HepG2 (cell line): ENCODE data around the gene PCYOX1L. TPM values are rescaled to one million over a fixed set of nuclear protein-coding genes. Genes with fewer than 3 reads are reported as not detected.

Experiments used
- ARNTL ChIP-seq: sonication (generic); formaldehyde crosslinking; IDR thresholded peaks from 2 replicates; pipeline ENCODE4 v1.4.0; 2020; ENCODE audit warnings: mild to moderate bottlenecking, missing genetic modification reagents
- ELF3 ChIP-seq: IDR thresholded peaks from 2 replicates; pipeline ENCODE4 v1.6.1; 2016; ENCODE audit warnings: missing genetic modification reagents, missing compliant biosample characterization
- GFI1 ChIP-seq: sonication (generic); formaldehyde crosslinking; IDR thresholded peaks from 2 replicates; pipeline ENCODE4 v1.5.0; 2020; ENCODE audit warnings: missing genetic modification reagents, mild to moderate bottlenecking, borderline replicate concordance
- GPN1 ChIP-seq: sonication (generic); formaldehyde crosslinking; IDR thresholded peaks from 2 replicates; pipeline ENCODE4 v1.5.1; 2020; ENCODE audit warnings: missing genetic modification reagents, borderline replicate concordance
- GZF1 ChIP-seq: sonication (generic); formaldehyde crosslinking; IDR thresholded peaks from 2 replicates; pipeline ENCODE4 v1.5.1; 2020; ENCODE audit warnings: mild to moderate bottlenecking, missing genetic modification reagents
- MED1 ChIP-seq: sonication (generic); formaldehyde crosslinking; IDR thresholded peaks from 2 replicates; pipeline ENCODE4 v1.4.0; 2020; ENCODE audit warnings: missing genetic modification reagents
- MIXL1 ChIP-seq: IDR thresholded peaks from 2 replicates; pipeline ENCODE4 v1.6.1; 2016
- RFXAP ChIP-seq: sonication (generic); formaldehyde crosslinking; IDR thresholded peaks from 2 replicates; pipeline ENCODE4 v1.4.0; 2020; ENCODE audit warnings: missing genetic modification reagents, borderline replicate concordance
- ZNF619 ChIP-seq: sonication (generic); formaldehyde crosslinking; IDR thresholded peaks from 2 replicates; pipeline ENCODE4 v1.4.0; 2020; ENCODE audit warnings: mild to moderate bottlenecking, missing genetic modification reagents
- ZNF746 ChIP-seq: sonication (generic); formaldehyde crosslinking; IDR thresholded peaks from 2 replicates; pipeline ENCODE4 v1.8.0; 2022; ENCODE audit warnings: mild to moderate bottlenecking, missing genetic modification reagents
- ZNF749 ChIP-seq: sonication (generic); formaldehyde crosslinking; IDR thresholded peaks from 2 replicates; pipeline ENCODE4 v1.8.0; 2022; ENCODE audit warnings: mild to moderate bottlenecking, missing genetic modification reagents, moderate library complexity, borderline replicate concordance
- ZNF761 ChIP-seq: sonication (generic); formaldehyde crosslinking; conservative IDR thresholded peaks from 2 replicates; pipeline ENCODE4 v1.4.0; 2020; ENCODE audit warnings: mild to moderate bottlenecking, missing genetic modification reagents
- polyA plus RNA-seq, 8 experiments: library from polyadenylated mRNA; depleted of rRNA in 3 of 8; stranded (reverse) in 7 of 8; unstranded in 1 of 8; fragments of >200 nt; fragmentation: Illumina TruSeq in 4 of 8; extraction: Trizol in 4 of 8; gene quantifications; 2 replicates each; pipeline versions ENCODE4 v1.2.1 to v1.2.3, GENCODE V29; 2011 to 2016; ENCODE audit warnings: low read depth in 4 of 8, missing spikeins in 1 of 8, mixed read lengths in 1 of 8; ENCODE audit not compliant: insufficient read depth in 1 of 8
- total RNA-seq, 5 experiments: library from RNA; depleted of rRNA; stranded (reverse); fragments of >200 nt; fragmentation: Illumina TruSeq; extraction: Trizol; gene quantifications; 2 replicates each; pipeline ENCODE4 v1.2.3, GENCODE V29; 2016; ENCODE audit warnings: low read depth in 1 of 5
- TF ChIP-seq, protein P1 (sequence below): sonication (generic); formaldehyde crosslinking; IDR thresholded peaks from 2 replicates; pipeline ENCODE4 v1.4.0; 2020; ENCODE audit warnings: missing genetic modification reagents
- TF ChIP-seq, protein P2 (sequence below): sonication (generic); formaldehyde crosslinking; IDR thresholded peaks from 2 replicates; pipeline ENCODE4 v1.4.0; 2020; ENCODE audit warnings: mild to moderate bottlenecking, missing genetic modification reagents
- TF ChIP-seq, protein P3 (sequence below): sonication (generic); formaldehyde crosslinking; IDR thresholded peaks from 2 replicates; pipeline ENCODE4 v1.8.0; 2022; ENCODE audit warnings: missing genetic modification reagents, low read depth, mild to moderate bottlenecking, borderline replicate concordance
- TF ChIP-seq, protein P4 (sequence below): sonication (generic); formaldehyde crosslinking; IDR thresholded peaks from 2 replicates; pipeline ENCODE4 v1.4.0; 2020; ENCODE audit warnings: missing genetic modification reagents, mild to moderate bottlenecking, borderline replicate concordance
- TF ChIP-seq, protein P5 (sequence below): sonication (generic); formaldehyde crosslinking; IDR thresholded peaks from 2 replicates; pipeline ENCODE4 v1.8.1; 2023; ENCODE audit warnings: missing genetic modification reagents, inconsistent platforms, borderline replicate concordance

The PCYOX1L gene
- total and polyA plus RNA-seq, 2 of the 13 experiments (the other 11 are each of a cell fraction or from before 2014, with no cell fraction given): 1.00 to 3.7 TPM

DNA sequence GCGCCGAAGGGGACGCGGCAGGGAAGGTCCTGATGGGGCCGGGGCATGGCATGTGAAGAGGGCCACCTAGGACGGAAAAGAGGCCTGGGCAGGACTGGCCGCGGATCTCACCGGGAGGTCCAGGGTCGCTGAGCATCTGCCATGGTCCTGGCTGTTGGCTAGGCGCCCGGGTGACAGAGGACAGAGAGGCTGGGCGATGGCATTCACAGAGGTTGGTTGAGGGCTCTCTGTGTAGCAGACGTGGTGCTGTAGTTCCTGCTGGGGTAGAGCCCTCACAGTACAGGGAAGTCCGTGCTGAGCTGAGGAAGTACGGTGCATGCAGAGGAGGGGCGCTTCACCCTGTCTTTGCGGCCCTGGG is 427 bp downstream of the PCYOX1L start (continued):
- TF ChIP-seq, protein P1, sequence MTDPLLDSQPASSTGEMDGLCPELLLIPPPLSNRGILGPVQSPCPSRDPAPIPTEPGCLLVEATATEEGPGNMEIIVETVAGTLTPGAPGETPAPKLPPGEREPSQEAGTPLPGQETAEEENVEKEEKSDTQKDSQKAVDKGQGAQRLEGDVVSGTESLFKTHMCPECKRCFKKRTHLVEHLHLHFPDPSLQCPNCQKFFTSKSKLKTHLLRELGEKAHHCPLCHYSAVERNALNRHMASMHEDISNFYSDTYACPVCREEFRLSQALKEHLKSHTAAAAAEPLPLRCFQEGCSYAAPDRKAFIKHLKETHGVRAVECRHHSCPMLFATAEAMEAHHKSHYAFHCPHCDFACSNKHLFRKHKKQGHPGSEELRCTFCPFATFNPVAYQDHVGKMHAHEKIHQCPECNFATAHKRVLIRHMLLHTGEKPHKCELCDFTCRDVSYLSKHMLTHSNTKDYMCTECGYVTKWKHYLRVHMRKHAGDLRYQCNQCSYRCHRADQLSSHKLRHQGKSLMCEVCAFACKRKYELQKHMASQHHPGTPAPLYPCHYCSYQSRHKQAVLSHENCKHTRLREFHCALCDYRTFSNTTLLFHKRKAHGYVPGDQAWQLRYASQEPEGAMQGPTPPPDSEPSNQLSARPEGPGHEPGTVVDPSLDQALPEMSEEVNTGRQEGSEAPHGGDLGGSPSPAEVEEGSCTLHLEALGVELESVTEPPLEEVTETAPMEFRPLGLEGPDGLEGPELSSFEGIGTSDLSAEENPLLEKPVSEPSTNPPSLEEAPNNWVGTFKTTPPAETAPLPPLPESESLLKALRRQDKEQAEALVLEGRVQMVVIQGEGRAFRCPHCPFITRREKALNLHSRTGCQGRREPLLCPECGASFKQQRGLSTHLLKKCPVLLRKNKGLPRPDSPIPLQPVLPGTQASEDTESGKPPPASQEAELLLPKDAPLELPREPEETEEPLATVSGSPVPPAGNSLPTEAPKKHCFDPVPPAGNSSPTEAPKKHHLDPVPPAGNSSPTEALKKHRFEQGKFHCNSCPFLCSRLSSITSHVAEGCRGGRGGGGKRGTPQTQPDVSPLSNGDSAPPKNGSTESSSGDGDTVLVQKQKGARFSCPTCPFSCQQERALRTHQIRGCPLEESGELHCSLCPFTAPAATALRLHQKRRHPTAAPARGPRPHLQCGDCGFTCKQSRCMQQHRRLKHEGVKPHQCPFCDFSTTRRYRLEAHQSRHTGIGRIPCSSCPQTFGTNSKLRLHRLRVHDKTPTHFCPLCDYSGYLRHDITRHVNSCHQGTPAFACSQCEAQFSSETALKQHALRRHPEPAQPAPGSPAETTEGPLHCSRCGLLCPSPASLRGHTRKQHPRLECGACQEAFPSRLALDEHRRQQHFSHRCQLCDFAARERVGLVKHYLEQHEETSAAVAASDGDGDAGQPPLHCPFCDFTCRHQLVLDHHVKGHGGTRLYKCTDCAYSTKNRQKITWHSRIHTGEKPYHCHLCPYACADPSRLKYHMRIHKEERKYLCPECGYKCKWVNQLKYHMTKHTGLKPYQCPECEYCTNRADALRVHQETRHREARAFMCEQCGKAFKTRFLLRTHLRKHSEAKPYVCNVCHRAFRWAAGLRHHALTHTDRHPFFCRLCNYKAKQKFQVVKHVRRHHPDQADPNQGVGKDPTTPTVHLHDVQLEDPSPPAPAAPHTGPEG (CRISPR knock-in tag): no peak
- TF ChIP-seq, protein P2, sequence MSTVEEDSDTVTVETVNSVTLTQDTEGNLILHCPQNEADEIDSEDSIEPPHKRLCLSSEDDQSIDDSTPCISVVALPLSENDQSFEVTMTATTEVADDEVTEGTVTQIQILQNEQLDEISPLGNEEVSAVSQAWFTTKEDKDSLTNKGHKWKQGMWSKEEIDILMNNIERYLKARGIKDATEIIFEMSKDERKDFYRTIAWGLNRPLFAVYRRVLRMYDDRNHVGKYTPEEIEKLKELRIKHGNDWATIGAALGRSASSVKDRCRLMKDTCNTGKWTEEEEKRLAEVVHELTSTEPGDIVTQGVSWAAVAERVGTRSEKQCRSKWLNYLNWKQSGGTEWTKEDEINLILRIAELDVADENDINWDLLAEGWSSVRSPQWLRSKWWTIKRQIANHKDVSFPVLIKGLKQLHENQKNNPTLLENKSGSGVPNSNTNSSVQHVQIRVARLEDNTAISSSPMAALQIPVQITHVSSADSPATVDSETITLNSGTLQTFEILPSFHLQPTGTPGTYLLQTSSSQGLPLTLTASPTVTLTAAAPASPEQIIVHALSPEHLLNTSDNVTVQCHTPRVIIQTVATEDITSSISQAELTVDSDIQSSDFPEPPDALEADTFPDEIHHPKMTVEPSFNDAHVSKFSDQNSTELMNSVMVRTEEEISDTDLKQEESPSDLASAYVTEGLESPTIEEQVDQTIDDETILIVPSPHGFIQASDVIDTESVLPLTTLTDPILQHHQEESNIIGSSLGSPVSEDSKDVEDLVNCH: no peak
- TF ChIP-seq MED1 (CRISPR knock-in tag) (no peak), ZNF761 (CRISPR knock-in tag) (no peak), ELF3 (CRISPR knock-in tag) (no peak), ZNF619 (CRISPR knock-in tag) (0 out of 2 replicates have a peak, but pooled peaks have one; percentile 53), GPN1 (CRISPR knock-in tag) (no peak), ARNTL (CRISPR knock-in tag) (no peak), ZNF746 (CRISPR knock-in tag) (no peak), GFI1 (CRISPR knock-in tag) (no peak), MIXL1 (CRISPR knock-in tag) (no peak), GZF1 (CRISPR knock-in tag) (no peak), RFXAP (no peak), ZNF749 (no peak)
- TF ChIP-seq, protein P3, sequence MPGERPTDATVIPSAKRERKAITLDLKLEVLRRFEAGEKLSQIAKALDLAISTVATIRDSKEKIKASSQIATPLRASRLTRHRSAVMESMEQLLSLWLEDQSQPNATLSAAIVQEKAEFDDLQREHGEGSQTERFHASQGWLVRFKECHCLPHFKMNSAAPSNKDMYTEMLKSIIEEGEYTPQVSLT (CRISPR knock-in tag): no peak
- TF ChIP-seq, protein P4, sequence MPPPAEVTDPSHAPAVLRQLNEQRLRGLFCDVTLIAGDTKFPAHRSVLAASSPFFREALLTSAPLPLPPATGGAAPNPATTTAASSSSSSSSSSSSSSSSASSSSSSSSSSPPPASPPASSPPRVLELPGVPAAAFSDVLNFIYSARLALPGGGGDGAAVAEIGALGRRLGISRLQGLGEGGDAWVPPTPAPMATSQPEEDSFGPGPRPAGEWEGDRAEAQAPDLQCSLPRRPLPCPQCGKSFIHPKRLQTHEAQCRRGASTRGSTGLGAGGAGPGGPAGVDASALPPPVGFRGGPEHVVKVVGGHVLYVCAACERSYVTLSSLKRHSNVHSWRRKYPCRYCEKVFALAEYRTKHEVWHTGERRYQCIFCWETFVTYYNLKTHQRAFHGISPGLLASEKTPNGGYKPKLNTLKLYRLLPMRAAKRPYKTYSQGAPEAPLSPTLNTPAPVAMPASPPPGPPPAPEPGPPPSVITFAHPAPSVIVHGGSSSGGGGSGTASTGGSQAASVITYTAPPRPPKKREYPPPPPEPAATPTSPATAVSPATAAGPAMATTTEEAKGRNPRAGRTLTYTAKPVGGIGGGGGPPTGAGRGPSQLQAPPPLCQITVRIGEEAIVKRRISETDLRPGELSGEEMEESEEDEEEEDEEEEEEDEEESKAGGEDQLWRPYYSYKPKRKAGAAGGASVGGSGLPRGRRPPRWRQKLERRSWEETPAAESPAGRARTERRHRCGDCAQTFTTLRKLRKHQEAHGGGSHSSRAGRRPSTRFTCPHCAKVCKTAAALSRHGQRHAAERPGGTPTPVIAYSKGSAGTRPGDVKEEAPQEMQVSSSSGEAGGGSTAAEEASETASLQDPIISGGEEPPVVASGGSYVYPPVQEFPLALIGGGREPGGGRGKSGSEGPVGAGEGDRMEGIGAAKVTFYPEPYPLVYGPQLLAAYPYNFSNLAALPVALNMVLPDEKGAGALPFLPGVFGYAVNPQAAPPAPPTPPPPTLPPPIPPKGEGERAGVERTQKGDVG (CRISPR knock-in tag): peak; percentile 72; the same call in 1 of the 2 replicates
- TF ChIP-seq, protein P5, sequence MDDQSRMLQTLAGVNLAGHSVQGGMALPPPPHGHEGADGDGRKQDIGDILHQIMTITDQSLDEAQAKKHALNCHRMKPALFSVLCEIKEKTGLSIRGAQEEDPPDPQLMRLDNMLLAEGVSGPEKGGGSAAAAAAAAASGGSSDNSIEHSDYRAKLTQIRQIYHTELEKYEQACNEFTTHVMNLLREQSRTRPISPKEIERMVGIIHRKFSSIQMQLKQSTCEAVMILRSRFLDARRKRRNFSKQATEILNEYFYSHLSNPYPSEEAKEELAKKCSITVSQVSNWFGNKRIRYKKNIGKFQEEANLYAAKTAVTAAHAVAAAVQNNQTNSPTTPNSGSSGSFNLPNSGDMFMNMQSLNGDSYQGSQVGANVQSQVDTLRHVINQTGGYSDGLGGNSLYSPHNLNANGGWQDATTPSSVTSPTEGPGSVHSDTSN (CRISPR knock-in tag): no peak
